HCT116 (cell line): Measurements from ENCODE around the gene CHRND. TPM values are rescaled to one million over a fixed set of nuclear protein-coding genes. Genes with fewer than 3 reads are reported as not detected.

ENCODE experiments used
- ATAC-seq: fragments of 200-7000 bp; cut with Tn5 transposase; 2 replicates; pipeline ENCODE4 v1.9.1; 2020; ENCODE audit warnings: mild to moderate bottlenecking, moderate library complexity
- BruUV-seq: library from RNA; stranded (reverse); fragments of 400-500 nt; replicated peaks from 2 replicates; lab custom pipeline; 2021; lab: Mats Ljungman, UMichigan
- CTCF ChIA-PET: fragments of 300-600 bp; sonication (Branson Sonifier 250); formaldehyde crosslinking; loops from one replicate; lab custom pipeline; 2021; ENCODE audit warnings: antibody characterized with exemption; lab: Charles Lee
- POLR2A ChIA-PET: fragments of 300-600, 350-600 bp; sonication (Branson Sonifier 250); formaldehyde crosslinking; loops from one replicate; lab custom pipeline; 2021; ENCODE audit warnings: antibody characterized with exemption; lab: Charles Lee
- RAD21 ChIA-PET, 2 experiments: fragments of 300-600 bp; sonication (Branson Sonifier 250); formaldehyde crosslinking; loops; one replicate each; lab custom pipeline; 2023; ENCODE audit warnings: low total read pairs in 2 of 2; ENCODE audit not compliant: uncharacterized antibody in 2 of 2, unreplicated experiment in 2 of 2, low non-redundant PET in 1 of 2; lab: Charles Lee
- DNase-seq: peaks from one replicate; pipeline ENCODE4 v3.0.0-alpha.2; 2010; ENCODE audit warnings: low read depth, low spot score
- H2AFZ ChIP-seq: fragments of 200-600 bp; shearing (Covaris generic), sonication (generic); 2 replicates; pipeline ENCODE4 v1.6.1; 2017; ENCODE audit warnings: low read depth, mixed run types, mixed read lengths, antibody characterized with exemption, low read length; ENCODE audit not compliant: poor library complexity, severe bottlenecking
- H3K27ac ChIP-seq: 2 replicates; pipeline ENCODE4 v1.5.1; 2012; ENCODE audit warnings: low read depth, low read length
- H3K27me3 ChIP-seq: fragments of 200-600 bp; sonication (generic); 2 replicates; pipeline ENCODE4 v1.6.1; 2016; ENCODE audit warnings: mixed run types, low read length, mixed read lengths; ENCODE audit not compliant: insufficient read depth
- H3K36me3 ChIP-seq, 2 experiments: fragments of 200-500 bp in 1 of 2; fragments of 200-600 bp in 1 of 2; sonication (Bioruptor generic) in 1 of 2; sonication (generic) in 1 of 2; 2 replicates each; pipeline versions ENCODE4 v1.5.1 to v1.6.1; 2014 to 2016; ENCODE audit warnings: low read length in 2 of 2, inconsistent platforms in 1 of 2, mixed read lengths in 1 of 2, mixed run types in 1 of 2; ENCODE audit not compliant: insufficient read depth in 2 of 2, control insufficient read depth in 1 of 2
- H3K4me1 ChIP-seq, 2 experiments: fragments of 200-600 bp in 1 of 2; sonication (generic) in 1 of 2; 2 replicates each; pipeline versions ENCODE4 v1.5.1 to v1.6.1; 2012 to 2017; ENCODE audit warnings: low read length in 2 of 2, inconsistent platforms in 1 of 2, mild to moderate bottlenecking in 1 of 2, mixed read lengths in 1 of 2, mixed run types in 1 of 2, moderate library complexity in 1 of 2; ENCODE audit not compliant: insufficient read depth in 2 of 2, control insufficient read depth in 1 of 2
- H3K4me2 ChIP-seq: fragments of 200-600 bp; sonication (generic); 2 replicates; pipeline ENCODE4 v1.6.1; 2017; ENCODE audit warnings: mixed run types, low read length, mixed read lengths
- H3K4me3 ChIP-seq, 2 experiments: fragments of 200-600 bp in 1 of 2; sonication (generic) in 1 of 2; replicated peaks in 1 of 2; 2 replicates each; pipeline ENCODE4 v1.5.1; 2011 to 2016; ENCODE audit warnings: low read length in 2 of 2, control low read depth in 1 of 2, low read depth in 1 of 2, mild to moderate bottlenecking in 1 of 2, mixed read lengths in 1 of 2, mixed run types in 1 of 2
- H3K79me2 ChIP-seq: fragments of 200-600 bp; sonication (generic); 2 replicates; pipeline ENCODE4 v1.6.1; 2017; ENCODE audit warnings: mild to moderate bottlenecking, mixed run types, low read length, moderate library complexity, mixed read lengths; ENCODE audit not compliant: insufficient read depth
- H3K9ac ChIP-seq: fragments of 200-600 bp; sonication (generic); 2 replicates; pipeline ENCODE4 v1.6.1; 2016; ENCODE audit warnings: low read length, mixed read lengths
- H3K9me2 ChIP-seq: fragments of 200-600 bp; sonication (generic), shearing (Covaris generic); 2 replicates; pipeline ENCODE4 v1.6.1; 2017; ENCODE audit warnings: mixed run types, mild to moderate bottlenecking, moderate library complexity; ENCODE audit not compliant: insufficient read depth
- H3K9me3 ChIP-seq, 2 experiments: fragments of 200-500 bp in 1 of 2; fragments of 200-600 bp in 1 of 2; sonication (Bioruptor generic) in 1 of 2; sonication (generic) in 1 of 2; 2 replicates each; pipeline ENCODE4 v1.6.1; 2014 to 2017; ENCODE audit warnings: low read length in 2 of 2, mixed read lengths in 2 of 2, inconsistent platforms in 1 of 2, low read depth in 1 of 2, mild to moderate bottlenecking in 1 of 2, mixed run types in 1 of 2, moderate library complexity in 1 of 2; ENCODE audit not compliant: control insufficient read depth in 1 of 2, insufficient read depth in 1 of 2
- H4K20me1 ChIP-seq: fragments of 200-600 bp; sonication (generic), shearing (Covaris generic); 2 replicates; pipeline ENCODE4 v1.6.1; 2017; ENCODE audit warnings: mixed run types, mild to moderate bottlenecking, moderate library complexity; ENCODE audit not compliant: insufficient read depth
- ATF3 ChIP-seq: IDR thresholded peaks from 2 replicates; pipeline ENCODE4 v1.6.1; 2012
- CBX3 ChIP-seq: IDR thresholded peaks from 2 replicates; pipeline ENCODE4 v1.6.1; 2012; ENCODE audit warnings: low read depth
- CEBPB ChIP-seq: IDR thresholded peaks from 2 replicates; pipeline ENCODE4 v1.6.1; 2012; ENCODE audit warnings: low read depth
- CTCF ChIP-seq, 3 experiments: fragments of 200-600 bp in 1 of 3; sonication (generic) in 1 of 3; IDR thresholded peaks in 2 of 3; conservative IDR thresholded peaks in 1 of 3; 2 replicates each; pipeline ENCODE4 v1.5.1; 2012 to 2017; ENCODE audit warnings: low read depth in 2 of 3, low read length in 2 of 3, antibody characterized with exemption in 1 of 3, borderline replicate concordance in 1 of 3, control low read depth in 1 of 3, mild to moderate bottlenecking in 1 of 3, mixed read lengths in 1 of 3, mixed run types in 1 of 3, moderate library complexity in 1 of 3; ENCODE audit not compliant: insufficient read depth in 1 of 3
- EGR1 ChIP-seq: IDR thresholded peaks from 2 replicates; pipeline ENCODE4 v1.6.1; 2012; ENCODE audit warnings: low read depth
- ELF1 ChIP-seq: IDR thresholded peaks from 2 replicates; pipeline ENCODE4 v1.6.1; 2012; ENCODE audit warnings: low read depth, borderline replicate concordance
- EZH2 ChIP-seq: fragments of 200-600 bp; sonication (generic); IDR thresholded peaks from 2 replicates; pipeline ENCODE4 v1.6.1; 2017; ENCODE audit warnings: antibody characterized with exemption, mixed run types
- FOSL1 ChIP-seq: IDR thresholded peaks from 2 replicates; pipeline ENCODE4 v1.6.1; 2012; ENCODE audit warnings: low read depth
- REST ChIP-seq: IDR thresholded peaks from 2 replicates; pipeline ENCODE4 v1.6.1; 2012; ENCODE audit warnings: low read depth
- SIN3A ChIP-seq: IDR thresholded peaks from 2 replicates; pipeline ENCODE4 v1.6.1; 2012; ENCODE audit warnings: low read depth
- SP1 ChIP-seq: IDR thresholded peaks from 2 replicates; pipeline ENCODE4 v1.6.1; 2012; ENCODE audit warnings: low read depth
- SRF ChIP-seq: IDR thresholded peaks from 2 replicates; pipeline ENCODE4 v1.6.1; 2012; ENCODE audit warnings: low read depth
- TCF7L2 ChIP-seq: IDR thresholded peaks from 2 replicates; pipeline ENCODE4 v1.7.0; 2011; ENCODE audit warnings: borderline replicate concordance, inconsistent platforms; ENCODE audit not compliant: insufficient read depth, insufficient read length; ENCODE audit errors: extremely low read depth
- ZFX ChIP-seq: fragments of 450-650 bp; IDR thresholded peaks from 2 replicates; pipeline ENCODE4 v1.6.1; 2017
- intact Hi-C: fragments of 100-400 bp; cut with micrococcal nuclease; formaldehyde crosslinking; loops from 2 replicates; pipeline ENCODE4 v1.10.0; 2022
- total RNA-seq: library from RNA; stranded (reverse); gene quantifications from one replicate; pipeline ENCODE4 v1.2.1, GENCODE V29; 2021; ENCODE audit not compliant: unreplicated experiment

Gene CHRND
- total RNA-seq, 1 experiment from 2014 or later, result not detected

GRCh38 chr2:232495292-232495691, 30.7 kb upstream of the CHRND start (continued):
- no peak for TF ChIP-seq ELF1

GRCh38 chr2:232496501-232497270, 29.3 kb upstream of the CHRND start:
- Histone ChIP-seq H3K9me2 (no peaks in the 10 kb centered on the region), H4K20me1 (no peaks in the 10 kb centered on the region), H3K9me3 (no peaks in the 10 kb centered on the region), H3K9ac (no peak overlapping the region), H3K4me1 (0 out of 4 replicates have a peak, but pooled peaks cover 0 to 4% of the 10 kb centered on the region in 2 experiments), H3K36me3 (no peaks in the 10 kb centered on the region), H3K4me3 (no peak overlapping the region), H3K4me2 (no peak overlapping the region), H3K27ac (no peak overlapping the region), H3K27me3 (no peaks in the 10 kb centered on the region), H3K79me2 (no peaks in the 10 kb centered on the region), H2AFZ (no peak overlapping the region)
- CTCF ChIA-PET, result no interaction called here
- POLR2A ChIA-PET, result no interaction called here
- BruUV-seq, result no TSS peak
- DNase-seq (no peak), ATAC-seq (no peak)
- intact Hi-C loops, result no loop called here
- TF ChIP-seq TCF7L2 (no peak), SP1 (no peak), ZFX (no peak), FOSL1 (no peak), CBX3 (no peak), EZH2 (no peak)
- RAD21 ChIA-PET, result no interaction called here

- TF ChIP-seq CBX3, result no peak
- no peak for TF ChIP-seq REST
- TF ChIP-seq CEBPB, result no peak
- no peak for TF ChIP-seq SIN3A
- no peak for TF ChIP-seq ATF3
- no peak for TF ChIP-seq CTCF (IDR thresholded peaks at IDR 0.05 in 2 of 3, conservative IDR thresholded peaks at IDR 0.05 in 1 of 3; ENCODE audit: borderline replicate concordance in 1 of 3, insufficient read depth in 1 of 3, low read depth in 2 of 3, low read length in 2 of 3)
- no peak for TF ChIP-seq SP1
- TF ChIP-seq EGR1, result no peak
- no peak for TF ChIP-seq SRF
- Histone ChIP-seq H3K9me3 (no peaks in the 10 kb centered on the region), H3K4me2 (no peak overlapping the region), H2AFZ (no peak overlapping the region), H3K79me2 (no peaks in the 10 kb centered on the region), H4K20me1 (no peaks in the 10 kb centered on the region), H3K27ac (no peak overlapping the region), H3K4me3 (no peak overlapping the region), H3K9me2 (no peaks in the 10 kb centered on the region), H3K9ac (no peak overlapping the region), H3K27me3 (no peaks in the 10 kb centered on the region), H3K36me3 (no peaks in the 10 kb centered on the region), H3K4me1 (0 out of 4 replicates have a peak, but pooled peaks cover 0 to 4% of the 10 kb centered on the region in 2 experiments)
- RAD21 ChIA-PET, result no interaction called here
- POLR2A ChIA-PET, result no interaction called here
- DNase-seq (no peak), ATAC-seq (no peak)
- CTCF ChIA-PET, result no interaction called here
- intact Hi-C loops, result no loop called here
- BruUV-seq, result no TSS peak
Measured at GRCh38 chr2:232497348-232497747, 28.6 kb upstream of the CHRND start.
